KG1 (cell line): ENCODE data around the gene EIPR1.

Experiments
- DNase-seq: peaks from one replicate; lab custom pipeline; 2025; lab: John Stamatoyannopoulos, UW

The EIPR1 gene

GRCh38 chr2:3174626-3175567 lies 202.7 kb downstream of the EIPR1 start:
- DNase-seq, result no peak

- no peak for DNase-seq
Observed at GRCh38 chr2:3173031-3173430, 204.6 kb downstream of the EIPR1 start.

DNA sequence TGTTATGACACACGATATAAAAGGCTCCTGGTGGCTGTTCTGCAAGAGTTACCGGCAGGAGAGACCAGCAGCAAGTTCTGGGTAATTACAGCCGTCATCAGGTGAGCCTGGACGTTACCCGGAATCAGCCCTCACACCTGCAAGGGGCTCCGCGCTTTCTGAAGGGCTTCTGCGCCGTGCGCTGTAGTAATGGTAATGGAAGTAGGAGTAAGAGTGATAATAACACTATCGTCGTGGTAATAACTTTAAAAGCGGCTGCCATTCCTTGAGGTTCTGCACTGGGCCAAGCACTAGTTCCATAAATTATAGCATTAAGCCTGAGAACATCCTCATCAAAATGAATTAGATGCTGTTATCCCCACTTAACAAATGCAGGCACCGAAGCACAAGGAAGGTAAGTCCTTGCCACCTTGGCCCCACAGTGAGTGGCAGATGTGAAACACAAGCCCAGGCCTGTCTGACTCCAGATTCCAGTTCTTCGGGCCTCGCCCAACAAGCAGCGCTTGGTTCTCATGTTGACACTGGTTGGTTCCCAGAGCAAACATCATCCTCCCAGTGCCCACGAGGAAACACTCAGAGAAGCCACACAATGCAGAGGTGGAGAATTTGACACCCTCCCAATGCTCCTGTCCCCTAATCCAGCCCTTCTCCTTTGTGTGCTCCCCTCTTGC lies 205.2 kb downstream of the EIPR1 start:
- DNase-seq, result no peak

DNA sequence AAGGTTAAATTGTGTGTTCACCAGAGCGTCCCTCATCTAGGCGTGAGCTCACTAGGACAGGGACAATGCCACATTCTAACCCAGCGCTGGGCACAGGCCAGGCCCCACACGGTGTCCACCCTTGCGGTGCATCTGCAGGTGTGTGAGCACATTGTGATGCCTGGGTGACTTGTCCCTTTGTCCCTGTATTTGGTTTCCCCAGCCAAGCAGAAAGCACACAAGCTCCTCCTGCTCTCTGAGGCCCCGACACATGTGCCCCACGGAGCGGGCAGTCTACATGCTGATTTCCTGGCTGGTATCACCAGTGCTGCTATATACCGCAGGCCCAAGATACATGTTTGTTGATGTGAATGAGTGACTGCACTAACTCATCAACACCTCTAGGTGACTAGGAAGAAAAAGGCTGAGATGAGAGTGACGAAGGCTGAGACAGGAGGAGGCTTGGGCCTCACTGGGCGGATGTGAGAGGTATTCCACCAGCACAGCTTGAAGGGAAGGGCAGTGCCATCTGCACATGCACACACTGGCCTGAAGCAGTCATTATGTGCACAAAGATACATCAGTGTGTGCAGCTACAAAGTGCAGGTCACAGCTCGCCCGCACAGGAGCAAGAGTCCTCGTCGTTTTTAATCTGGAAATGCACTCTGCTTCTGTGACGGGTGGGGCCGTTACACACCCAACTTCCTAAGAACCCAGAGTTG lies 205.9 kb downstream of the EIPR1 start:
- no peak for DNase-seq

- no peak for DNase-seq
Observed at GRCh38 chr2:3170792-3171455, 206.7 kb downstream of the EIPR1 start.

GRCh38 chr2:3169106-3169870 lies 208.3 kb downstream of the EIPR1 start:
- no peak for DNase-seq

- no peak for DNase-seq
Observed at GRCh38 chr2:3168230-3168891, 209.3 kb downstream of the EIPR1 start.

DNA sequence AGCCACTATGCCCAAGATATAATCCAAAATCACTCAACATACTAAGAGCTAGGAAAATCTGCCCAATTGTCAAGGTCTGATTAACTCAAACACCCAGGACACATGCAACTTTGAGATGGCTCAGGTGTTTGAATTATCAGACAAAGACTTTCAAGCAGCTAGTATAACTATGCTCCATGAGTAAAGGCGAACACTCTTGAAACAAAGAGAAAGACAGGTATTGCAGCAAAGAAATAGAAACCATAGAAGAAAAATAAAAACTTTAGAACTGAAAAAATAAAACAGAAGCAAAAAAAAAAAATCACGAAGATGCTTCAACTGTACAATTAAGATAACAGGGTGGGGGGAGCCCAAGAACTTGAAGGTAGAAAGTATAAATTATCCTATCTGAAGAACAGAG lies 214.2 kb downstream of the EIPR1 start:
- DNase-seq, result no peak

- DNase-seq, result no peak
Observed at GRCh38 chr2:3162442-3163077, 215.1 kb downstream of the EIPR1 start.

DNA sequence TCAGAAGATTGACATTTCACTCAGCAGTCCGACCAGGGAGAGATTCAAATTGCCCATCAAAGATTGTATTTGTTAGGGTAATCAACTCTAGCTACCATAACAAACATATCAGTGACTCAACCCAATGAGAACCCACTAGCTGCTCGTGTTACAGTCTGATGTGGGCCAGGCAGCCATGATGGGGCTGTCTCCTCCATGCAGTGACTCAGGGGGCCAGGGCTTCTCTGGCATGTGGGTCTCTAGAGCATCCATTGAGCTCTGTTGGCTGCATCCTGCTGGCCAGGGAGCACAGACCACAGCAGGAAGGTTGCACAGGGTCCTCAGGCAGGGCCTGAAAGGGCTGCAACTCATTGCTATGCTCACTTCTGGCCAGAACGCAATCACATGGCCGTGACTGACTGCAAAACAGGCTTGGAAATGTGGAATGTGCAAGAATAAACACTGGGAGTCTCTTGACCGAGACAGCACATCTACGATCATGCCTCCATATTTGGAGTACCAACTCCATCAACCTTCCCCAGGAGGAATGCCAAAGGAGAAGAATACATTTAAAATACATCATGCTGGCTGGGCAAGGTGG lies 216.8 kb downstream of the EIPR1 start:
- DNase-seq, result no peak

DNA sequence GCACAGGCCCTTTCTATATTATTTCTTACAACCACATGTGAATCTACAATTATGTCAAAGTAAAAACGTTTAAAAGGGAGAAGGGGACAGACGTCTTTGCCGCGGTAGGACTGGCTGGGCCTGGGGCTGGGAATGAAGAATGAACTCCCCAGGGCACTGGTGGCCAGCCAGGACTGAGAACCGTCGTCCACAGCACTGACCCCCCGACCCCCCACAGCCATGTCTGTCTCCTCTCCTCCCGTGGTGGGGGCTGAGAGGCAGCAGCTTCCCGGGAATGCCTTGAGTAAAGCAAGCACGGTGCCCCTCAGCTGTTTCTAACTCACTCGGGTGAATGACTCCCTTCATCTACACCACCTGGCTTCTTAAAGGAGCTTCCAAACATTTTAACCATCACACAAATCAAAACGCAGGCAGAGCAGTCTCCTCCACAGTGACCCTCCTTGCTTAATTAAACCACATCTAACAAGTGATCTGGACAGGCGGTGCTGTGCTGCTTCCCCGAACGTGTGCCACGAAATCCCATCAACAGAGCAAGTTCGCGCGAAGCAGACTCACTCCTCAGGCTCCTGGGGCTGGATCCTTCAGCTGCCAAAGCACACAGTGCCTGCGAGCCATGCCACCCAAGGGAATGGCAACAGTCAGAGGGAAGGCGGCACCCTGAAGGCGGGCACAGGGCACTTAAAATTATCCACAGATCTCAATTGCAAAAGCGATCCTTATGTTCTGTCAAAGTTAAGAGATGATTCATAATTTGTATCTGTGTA lies 217.7 kb downstream of the EIPR1 start:
- DNase-seq, result no peak

DNA sequence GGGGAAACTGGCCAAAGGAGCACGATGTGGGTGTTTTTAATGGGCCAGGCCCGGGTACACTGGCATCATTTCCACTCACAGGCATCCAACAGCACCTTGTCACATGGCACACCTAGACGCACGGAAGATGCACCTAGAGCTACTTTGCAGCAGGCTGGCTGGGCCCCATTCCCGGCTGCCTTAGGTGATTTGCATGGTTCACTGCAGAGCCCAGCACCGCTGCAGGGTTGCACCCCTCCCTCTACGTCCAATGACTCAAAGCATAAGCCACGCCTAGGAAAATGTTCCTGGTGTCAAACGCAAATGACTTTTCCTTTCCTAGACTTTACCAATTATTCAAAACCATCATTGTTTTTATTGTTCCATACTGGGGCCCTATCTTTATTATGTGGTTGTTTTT lies 222.9 kb downstream of the EIPR1 start:
- DNase-seq, result no peak

DNA sequence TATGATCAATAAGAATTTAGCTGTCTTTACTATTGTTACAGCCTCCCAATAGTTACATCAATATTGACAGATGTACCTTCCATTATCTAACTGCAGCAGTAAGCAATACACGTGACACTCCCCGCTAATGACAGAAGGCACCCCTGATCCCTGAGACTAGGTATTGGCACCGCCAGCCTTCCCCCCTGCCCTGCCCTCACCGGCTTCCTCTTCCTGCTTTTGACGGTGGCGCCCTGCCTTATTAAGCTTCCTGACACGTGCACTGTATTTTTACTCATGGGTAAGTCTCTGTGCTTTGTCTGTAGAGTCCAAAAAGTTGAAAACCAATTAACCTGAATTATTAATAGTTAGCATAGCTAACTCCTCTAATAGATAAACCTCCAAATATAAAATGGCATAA lies 223.5 kb downstream of the EIPR1 start:
- DNase-seq, result no peak

DNA sequence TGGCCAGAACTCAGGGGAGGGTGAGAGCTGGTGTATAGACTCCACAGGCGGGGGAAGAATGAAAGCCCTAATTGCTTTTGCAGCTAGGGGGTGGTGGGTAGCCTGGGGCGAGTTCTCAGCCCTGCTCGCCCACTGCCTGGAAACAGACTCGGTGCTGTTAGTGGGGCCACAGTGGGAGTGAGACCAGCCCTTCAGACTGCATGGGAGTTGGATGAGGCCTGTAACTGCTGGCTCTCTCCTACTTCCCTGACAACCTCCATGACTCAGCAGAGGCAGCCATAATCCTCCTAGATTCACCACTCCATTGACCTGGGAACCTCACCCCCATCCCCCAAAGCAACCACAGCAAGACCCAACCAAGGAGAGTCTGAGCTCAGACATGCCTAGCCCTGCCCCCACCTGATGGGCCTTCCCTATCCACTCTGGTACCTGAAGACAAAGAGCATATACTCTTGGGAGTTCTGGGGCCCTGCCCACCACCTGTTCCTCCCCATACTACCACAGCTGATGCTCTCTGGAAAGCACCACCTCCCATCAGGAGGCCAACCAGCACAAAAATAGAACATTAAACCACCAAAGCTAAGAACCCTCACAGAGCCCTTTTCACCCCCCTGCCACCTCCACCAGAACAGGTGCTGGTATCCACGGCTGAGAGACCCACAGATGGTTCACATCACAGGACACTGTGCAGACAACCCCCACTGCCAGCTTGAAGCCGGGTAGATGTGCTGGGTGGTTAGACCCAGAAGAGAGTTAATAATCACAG lies 226.3 kb downstream of the EIPR1 start:
- DNase-seq, result no peak

DNA sequence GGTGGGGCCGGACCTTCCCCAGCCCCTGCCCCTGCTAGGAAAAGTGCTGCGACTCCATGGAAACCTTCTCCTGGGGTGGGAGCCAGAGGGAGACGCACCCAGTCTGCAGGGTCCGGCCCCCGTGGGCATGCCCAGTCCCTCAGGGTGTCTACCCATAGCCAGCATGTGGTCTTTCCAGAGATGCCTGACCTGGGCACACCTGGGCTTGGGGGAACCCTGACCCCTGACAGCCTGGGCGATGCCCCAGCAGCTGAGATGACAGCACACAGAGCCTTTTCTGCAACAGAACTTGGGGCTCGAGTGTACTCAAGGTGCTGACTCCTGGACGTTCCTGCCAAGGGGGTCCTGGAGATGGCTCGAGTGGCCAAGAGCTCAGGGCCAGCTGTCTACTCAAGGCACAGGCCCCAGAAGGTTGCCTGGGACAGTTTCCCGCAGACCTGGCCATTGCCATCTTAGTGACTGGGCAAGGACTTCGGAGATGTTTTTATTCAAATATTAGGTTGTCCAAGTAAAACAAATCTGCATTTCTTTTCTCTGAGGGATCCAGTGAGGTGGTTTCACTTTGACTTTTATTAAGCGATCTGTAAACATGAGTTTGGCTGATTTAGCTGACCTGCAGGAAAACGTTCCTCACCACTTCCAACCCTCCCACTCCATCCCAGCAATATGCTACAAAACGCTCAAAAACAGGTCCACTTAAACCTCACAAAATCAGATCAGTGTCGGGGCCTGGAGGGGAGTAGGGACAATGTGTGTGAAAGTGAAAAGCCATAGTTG lies 228.0 kb downstream of the EIPR1 start:
- DNase-seq, result no peak

GRCh38 chr2:3148716-3149115 lies 228.9 kb downstream of the EIPR1 start:
- DNase-seq, result no peak

GRCh38 chr2:3147651-3148530 lies 229.7 kb downstream of the EIPR1 start:
- DNase-seq, result no peak
